T47D (cell line): Measurements from ENCODE around the gene DMD.
"Not testable (repeated sequence)": the region's sequence is repeated elsewhere in the genome, so short reads cannot be mapped to it uniquely, and the experiment has no call there.

ENCODE experiments used
- DNase-seq, 2 experiments: peaks; one replicate each; pipeline versions ENCODE4 v3.0.0 to v3.0.0-alpha.2; 2011 to 2012; ENCODE audit warnings: low read depth in 1 of 2, low spot score in 1 of 2
- JUND ChIP-seq: IDR thresholded peaks from 2 replicates; pipeline ENCODE4 v1.6.1; 2012; ENCODE audit warnings: low read depth
- in situ Hi-C: cut with HindIII; loops from 2 replicates; pipeline ENCODE4 v1.10.0; 2016; ENCODE audit warnings: low sequenced_read_pairs, low pct_unique_long_range_greater_than_20kb

Gene DMD

GRCh38 chrX:32744921-32745320 lies 466.4 kb downstream of the DMD start:
- in situ Hi-C loops: no loop called here
- no peak for DNase-seq
- no peak for TF ChIP-seq JUND

GRCh38 chrX:32741910-32742309 lies 469.4 kb downstream of the DMD start:
- in situ Hi-C loops: no loop called here
- DNase-seq: no peak
- TF ChIP-seq JUND: no peak

GRCh38 chrX:32708542-32708941 lies 502.8 kb downstream of the DMD start:
- no peak for TF ChIP-seq JUND
- no peak for DNase-seq
- in situ Hi-C loops: no loop called here

- in situ Hi-C loops: not testable (repeated sequence)
These were observed 506.0 kb downstream of the DMD start for GRCh38 chrX:32705385-32705784.

GRCh38 chrX:32687379-32687778 lies 524.0 kb downstream of the DMD start:
- in situ Hi-C loops: no loop called here
- TF ChIP-seq JUND: no peak
- DNase-seq: no peak

More at GRCh38 chrX:32705385-32705784, 506.0 kb downstream of the DMD start:
- peak in 1 of 2 experiments; percentile 6 for DNase-seq

- no peak for DNase-seq
- TF ChIP-seq JUND: no peak
- in situ Hi-C loops: no loop called here
These were observed 532.9 kb downstream of the DMD start for GRCh38 chrX:32678487-32678886.

GRCh38 chrX:32673193-32673592 lies 538.2 kb downstream of the DMD start:
- no peak for TF ChIP-seq JUND
- in situ Hi-C loops: no loop called here
- DNase-seq: peak; percentile 2 to 39

- no peak for DNase-seq
- no peak for TF ChIP-seq JUND
- in situ Hi-C loops: no loop called here
These were observed 548.8 kb downstream of the DMD start for GRCh38 chrX:32662516-32662915.

- no peak for DNase-seq
- in situ Hi-C loops: no loop called here
- no peak for TF ChIP-seq JUND
These were observed 566.7 kb downstream of the DMD start for GRCh38 chrX:32644476-32645245.

GRCh38 chrX:32642283-32642682 lies 569.1 kb downstream of the DMD start:
- in situ Hi-C loops: no loop called here
- TF ChIP-seq JUND: no peak

GRCh38 chrX:32618154-32618553 lies 593.2 kb downstream of the DMD start:
- TF ChIP-seq JUND: no peak
- DNase-seq: no peak
- in situ Hi-C loops: no loop called here

More at GRCh38 chrX:32642283-32642682, 569.1 kb downstream of the DMD start:
- no peak for DNase-seq

GRCh38 chrX:32614707-32615106 lies 596.6 kb downstream of the DMD start:
- TF ChIP-seq JUND: no peak
- DNase-seq: no peak
- in situ Hi-C loops: no loop called here

- no peak for TF ChIP-seq JUND
- no peak for DNase-seq
- in situ Hi-C loops: no loop called here
These were observed 612.2 kb downstream of the DMD start for GRCh38 chrX:32599156-32599555.

GRCh38 chrX:32598707-32599106 lies 612.6 kb downstream of the DMD start:
- no peak for DNase-seq
- in situ Hi-C loops: no loop called here
- no peak for TF ChIP-seq JUND
